IPS-NIHi11 (cell line): Measurements from ENCODE around the gene VWA2.
"Not testable (repeated sequence)": the region's sequence is repeated elsewhere in the genome, so short reads cannot be mapped to it uniquely, and the experiment has no call there.

Experiments used
- DNase-seq: peaks from one replicate; pipeline ENCODE4 v3.0.0; 2012; ENCODE audit warnings: mixed read lengths, low spot score

Gene VWA2

DNA sequence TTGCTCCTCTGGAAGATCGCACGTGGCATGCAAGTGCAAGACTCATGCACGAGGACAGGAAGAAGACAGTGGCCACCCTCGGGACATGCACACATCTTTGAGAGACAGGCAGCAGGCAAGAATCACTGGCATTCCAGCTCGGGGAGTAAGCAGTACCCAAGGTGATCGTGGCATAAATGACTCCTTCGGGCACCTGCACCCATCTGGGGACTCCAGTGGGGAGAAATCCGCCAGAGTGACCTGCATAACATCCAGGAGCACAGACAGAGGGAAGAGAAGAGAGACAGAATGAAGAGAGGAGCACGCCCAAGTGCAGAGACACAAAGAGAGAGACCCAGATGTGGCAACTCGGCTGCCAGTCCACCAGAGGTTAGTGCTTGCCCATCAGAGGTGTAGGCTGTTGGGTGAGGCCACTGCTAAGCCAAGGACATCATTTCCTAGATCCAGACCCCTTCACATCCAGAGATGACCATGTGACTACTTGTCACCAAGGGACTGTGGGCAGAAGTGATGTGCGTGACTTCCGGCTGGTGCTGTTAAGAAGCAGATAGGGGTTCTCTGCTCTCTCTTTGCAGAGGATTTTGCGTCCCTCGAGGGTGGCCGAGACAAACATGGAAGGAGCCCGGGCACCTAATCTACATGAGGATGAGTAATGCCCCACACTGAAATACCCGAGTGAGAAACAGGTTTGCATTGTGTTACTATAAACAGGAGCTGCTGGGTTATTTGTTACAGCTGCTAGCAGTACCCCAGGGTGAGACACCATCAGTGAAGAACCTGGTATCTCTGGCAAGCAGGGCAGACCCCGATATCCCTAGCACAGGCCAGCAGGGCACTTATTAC, 80.6 kb downstream of the VWA2 start:
- no peak for DNase-seq

DNA sequence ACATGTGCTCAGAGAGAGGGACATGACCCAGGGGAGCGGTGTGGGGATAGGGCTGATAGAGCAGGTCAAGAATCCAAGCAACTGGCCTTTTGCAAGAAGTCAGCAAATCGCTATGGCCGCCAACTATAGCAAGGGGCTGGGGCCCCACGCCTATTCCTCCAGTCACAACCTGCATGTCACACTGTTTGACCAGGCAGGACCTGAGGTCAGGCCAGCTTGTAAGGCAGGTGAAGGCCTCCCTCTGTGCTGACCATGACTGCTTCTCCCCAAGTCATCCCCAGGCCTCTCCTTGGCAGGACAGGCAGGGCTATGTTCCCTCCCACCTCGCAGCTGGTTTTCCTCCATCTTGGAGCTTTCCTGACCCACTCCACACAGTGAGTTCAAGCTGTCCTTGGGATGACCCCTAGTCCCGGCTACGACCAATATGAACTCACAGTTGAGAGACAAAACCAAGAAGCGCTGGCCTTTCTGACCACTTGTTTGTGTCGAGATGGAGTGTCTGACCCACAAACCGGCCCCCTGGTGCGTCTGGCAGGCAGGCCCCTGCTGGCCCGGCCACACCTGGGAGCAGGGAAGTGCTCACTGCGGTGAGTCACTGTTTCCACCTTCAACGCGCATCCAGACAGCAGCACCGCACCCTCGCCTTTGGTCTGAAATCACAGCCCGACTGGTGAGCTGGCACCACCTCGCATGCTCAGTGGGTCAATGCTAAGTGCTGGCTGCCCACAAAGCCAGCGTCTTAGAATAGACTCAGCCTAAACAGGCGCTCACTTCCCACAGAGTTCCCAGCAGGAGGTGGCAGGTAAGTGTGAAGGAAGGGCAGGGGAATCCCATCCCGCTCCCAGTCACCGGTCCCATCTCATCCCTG, 81.4 kb downstream of the VWA2 start:
- peak; percentile 74 for DNase-seq

DNA sequence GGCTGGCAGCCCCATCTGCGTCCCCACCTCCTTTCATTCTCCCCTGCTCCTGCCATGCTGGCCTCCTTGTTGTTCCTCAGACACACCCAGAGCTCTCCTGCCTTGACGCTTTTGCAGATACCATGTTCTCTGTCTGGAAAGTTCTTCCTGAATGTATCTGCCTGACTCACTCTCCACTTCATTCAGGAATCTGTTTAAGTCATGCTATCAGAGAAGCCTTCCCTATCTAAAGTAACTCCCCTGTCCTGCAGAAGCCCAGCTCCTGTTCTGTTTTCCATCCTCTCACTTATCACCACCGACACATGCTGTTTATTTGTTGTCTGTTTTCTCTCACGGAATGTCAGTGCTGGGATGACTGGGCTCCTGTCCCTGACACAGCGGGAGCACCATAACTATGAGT, 83.3 kb downstream of the VWA2 start:
- no peak for DNase-seq

DNA sequence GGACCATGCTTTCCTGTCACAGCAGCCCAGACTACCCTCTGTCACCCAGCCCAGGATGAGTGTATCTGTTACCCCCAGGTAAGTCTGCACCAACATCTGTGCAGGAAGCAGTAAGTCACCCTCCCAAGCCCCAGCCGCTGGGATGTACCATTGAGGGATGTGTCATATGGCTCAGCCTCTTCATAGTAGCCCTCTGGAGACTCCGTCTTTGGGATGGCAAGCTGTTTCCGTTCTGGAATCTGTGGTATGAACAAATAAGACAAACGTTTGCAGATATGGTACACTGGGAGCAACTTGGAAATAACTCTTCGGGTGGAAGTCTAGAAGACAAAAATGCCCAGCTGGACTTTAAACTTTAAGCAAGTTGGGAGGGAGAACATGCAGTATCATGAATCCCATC, 84.0 kb downstream of the VWA2 start:
- DNase-seq = no peak

DNA sequence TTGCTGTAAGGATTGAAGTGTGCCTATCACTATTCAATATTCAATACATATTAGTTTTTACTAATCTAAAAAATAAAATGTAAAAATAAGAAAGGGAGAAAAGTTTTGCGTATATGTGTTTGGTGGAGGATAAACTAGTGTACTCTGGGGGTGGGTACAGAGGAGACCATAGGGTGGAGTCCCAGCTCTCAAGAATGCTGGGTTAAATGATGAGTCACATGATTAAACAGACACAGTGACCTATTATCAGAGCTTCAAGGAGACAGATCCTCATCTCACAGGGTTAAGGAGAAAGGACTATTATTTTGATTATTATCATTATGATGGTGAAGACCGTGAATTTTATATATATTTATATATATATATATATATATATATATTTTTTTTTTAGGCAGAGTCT, 87.7 kb downstream of the VWA2 start:
- DNase-seq = no peak

GRCh38 chr10:114327537-114328440, 88.7 kb downstream of the VWA2 start:
- no peak for DNase-seq

DNA sequence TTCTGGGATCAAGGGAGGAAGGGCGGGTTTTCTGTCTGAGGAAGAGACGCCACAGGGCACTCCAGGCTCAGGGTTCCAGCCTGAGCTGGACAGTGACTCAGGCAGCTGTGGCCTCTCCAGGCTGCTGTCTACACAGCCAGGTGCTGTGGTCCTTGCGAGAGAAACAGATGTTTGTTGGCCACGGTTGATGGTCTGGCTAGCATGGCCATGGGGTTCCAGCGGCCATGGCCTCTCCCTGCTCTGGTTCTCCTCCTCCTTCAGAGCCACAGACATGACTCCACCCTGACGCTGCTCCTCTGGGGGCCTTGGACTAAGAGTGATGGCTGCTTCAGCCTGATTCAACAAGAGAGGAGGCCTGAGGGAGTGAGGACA, 89.4 kb downstream of the VWA2 start:
- DNase-seq = no peak

GRCh38 chr10:114328874-114329273, 89.8 kb downstream of the VWA2 start:
- no peak for DNase-seq

DNA sequence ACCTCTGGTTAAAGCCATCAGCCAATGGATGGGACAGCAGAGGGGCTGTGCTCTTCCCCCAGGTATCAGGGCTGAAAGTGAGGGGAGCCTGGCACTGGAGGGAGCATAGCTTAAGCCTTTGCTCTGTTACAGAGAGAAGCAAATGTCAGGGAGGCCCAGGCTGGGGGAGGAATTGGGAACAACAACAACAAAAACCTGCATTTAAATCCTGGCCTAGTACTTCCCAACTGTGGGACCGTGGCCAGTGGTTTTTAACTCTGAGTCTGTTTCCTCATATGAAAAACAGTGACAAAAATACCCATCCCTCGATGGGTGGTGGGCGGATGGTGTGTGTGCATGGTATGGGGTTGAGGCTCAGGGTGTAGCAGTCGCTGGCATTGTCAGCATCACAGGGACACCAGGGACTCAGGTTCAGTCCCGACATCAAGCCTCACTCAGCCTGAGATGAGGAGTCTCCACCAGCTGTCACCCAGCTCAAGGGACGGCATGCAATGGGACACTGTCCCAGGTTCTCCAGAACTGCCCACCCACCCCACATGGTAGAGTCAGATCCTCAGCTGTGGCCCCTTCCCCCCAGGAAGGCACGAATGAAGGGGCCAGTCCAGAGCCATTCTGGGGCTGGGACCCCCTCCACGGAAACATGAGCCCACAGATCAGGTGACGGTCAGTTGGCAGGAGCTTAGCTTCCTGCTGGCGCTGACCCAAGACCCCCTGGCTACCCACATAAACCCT, 90.7 kb downstream of the VWA2 start:
- DNase-seq = no peak

DNA sequence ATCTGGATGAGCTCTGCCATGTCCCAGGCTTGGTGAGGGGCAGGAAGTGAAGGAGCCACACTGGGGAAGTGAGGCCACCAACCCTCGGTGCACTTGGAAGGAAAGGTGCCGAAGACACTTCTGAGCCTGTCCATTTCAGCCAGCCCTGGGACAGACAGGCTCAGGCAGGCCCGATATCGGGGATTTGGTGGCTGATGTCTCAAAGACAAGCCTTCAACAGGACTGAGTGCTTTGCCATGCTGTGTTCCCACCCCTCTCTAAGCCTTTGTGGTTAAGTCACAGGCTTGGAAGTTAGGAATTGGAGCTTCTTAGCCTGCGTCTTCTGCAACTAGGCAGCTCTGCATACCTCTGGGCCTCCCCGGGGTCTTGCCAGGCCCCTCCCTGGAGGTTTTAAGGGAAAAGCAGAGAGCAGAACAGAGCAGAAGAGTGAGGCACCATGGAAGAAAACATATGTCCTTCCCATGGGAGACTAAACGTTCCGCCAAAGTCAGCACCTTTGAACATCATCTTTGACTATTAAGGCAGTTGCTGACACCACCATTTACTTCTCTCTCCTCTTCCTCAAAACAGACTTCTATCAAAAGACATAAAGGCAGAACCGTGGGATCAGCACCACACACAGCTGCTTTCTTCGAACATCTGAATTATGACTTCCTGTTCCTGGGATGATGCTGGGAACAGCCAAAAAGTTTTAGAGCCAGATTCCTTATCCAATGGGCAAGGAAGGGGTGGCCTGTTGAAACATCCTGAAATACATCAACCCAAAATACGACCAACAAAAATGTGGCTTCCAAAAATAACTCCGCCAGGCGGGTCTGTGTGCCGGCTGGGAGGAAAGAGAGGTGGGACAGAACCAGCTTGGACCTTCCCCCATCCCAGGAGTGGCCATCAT, 93.5 kb downstream of the VWA2 start:
- DNase-seq = no peak

- not testable (repeated sequence) for DNase-seq
Observed at GRCh38 chr10:114333441-114333840, 94.4 kb downstream of the VWA2 start.

DNA sequence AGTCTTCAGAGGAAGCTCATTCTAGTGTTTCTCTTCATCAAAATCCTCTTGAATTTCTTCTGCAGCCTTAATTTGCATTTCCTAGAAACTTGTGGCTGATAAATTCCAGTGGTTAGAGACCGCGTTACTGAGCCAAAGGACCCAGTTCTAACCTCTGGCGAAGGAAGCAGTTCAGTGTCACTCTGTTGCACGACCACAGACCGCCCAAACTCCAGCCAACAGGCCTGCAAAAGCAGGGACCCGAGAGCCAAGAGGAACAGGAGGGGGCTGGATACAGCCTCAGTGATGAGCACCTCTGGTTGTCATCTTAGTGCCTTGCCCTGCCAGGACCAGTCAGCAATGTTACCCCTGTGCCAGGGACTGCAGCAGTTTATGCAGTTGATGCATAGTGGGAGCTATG, 95.2 kb downstream of the VWA2 start:
- DNase-seq = no peak

DNA sequence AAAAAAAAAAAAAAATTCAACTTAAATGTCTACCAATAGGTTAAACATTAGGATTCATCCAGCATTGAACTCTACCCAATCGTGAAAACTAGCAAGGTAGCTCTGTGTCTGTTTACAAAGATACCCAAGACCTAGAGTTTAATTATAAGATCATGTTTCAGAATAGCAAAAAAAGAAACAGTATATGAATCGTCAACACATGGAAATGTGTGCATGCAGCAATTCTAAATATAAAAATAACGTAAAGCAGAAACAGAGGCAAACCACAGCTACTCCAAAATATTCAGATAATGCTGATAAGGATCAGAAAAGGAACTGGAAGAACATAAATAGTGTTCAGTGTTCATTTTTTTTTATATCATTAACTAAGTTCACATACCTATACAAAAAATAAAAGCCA, 96.6 kb downstream of the VWA2 start:
- no peak for DNase-seq

DNA sequence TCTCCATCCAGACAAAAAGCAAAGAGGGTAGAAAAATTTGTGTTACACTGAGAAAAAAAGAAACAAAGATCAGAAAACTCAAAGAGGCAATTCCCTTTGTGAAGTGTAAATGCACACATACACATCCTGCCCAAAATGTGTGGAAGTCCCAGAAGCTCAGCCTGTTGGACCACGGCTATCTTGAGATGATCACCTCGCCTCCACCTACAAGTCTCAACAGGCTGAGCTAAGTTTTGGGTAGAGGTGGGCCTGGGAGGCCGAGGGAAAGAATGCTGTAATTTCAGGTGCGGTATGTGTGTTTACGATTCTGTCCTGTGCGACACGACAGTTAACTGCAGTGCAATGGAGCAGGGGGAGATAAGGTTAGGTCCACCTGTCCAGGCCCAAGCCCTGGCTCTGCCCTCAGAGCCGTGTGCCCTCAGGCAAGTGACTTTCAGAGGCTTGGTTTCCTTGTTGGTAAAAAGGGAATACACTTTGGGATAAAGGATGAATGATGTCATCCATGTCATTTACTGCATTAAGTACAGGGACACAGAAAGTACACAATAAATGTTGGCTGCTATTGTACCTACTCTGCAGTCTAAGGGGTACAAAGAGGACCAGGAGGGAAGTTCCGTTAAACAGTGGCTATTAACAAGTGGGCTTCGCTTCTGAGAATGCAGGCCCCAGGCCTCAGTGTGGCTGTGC, 97.9 kb downstream of the VWA2 start:
- DNase-seq = no peak

DNA sequence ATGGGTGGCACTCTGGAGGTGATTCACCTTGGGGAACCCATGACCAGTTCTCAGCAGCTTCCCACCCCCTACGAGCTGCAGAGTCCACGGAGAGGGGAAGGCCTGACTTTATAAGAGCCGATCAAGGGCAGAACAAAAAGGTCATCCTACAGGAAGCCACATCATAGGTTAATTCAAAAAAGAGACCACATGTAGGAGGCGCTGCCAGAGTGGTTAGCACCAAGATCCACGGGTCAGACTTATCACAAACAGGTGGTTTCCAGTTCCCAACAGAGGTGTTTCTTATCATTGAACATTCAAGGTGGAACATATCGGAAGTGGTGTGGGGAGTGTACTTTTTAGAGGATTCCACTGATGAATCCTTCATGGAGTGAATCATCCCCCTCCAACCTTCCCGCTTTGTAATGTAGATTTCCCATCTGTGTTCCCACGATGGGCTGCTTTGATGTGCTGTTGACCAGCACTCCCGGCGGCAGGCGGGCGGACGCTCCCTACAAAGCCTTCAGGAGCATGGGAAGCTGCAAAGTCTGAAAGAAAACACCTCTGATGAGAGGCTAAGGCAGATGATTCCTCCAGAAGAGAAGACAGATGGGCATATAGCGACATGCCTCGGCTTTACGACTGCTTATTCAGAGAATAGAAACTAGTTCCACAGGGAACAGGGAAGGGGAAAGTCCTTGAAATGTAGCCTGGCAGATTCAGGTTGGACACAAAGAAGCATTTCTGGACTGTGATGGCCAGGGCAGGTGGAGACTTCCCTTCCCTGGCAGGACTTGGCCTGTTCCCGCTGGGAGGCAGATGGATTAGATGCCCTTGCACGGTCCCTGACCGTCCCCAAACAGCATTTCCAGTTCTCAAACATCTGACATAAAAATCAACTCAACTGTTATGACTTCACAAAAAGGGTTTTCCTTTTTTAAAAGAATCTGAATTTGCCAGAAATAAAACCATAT, 98.7 kb downstream of the VWA2 start:
- DNase-seq = peak; percentile 82

DNA sequence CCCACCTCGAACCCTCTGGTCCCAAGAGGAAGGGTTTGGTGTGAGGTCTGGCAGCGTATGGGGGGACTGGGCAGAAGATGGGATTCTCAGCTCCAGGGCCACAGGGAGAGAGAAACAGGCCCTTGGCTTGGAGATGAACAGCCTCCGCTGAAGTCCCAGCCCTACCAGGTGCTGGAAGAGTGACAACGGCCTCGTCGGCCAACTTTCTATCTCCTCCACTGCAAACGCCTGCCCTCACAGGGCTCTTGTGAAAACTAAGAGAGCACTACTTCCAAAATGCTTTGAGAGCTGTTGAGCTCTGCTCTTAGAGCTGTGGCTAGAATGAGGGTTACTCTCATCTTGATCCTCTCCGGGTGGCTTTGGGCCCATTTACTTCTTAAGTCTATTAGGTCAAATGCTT, 101.8 kb downstream of the VWA2 start:
- DNase-seq = no peak
